HL-60 (cell line): ENCODE measurements around the gene HHAT.

Experiments used
- DNase-seq, 2 experiments: peaks; one replicate each; pipeline ENCODE4 v3.0.0-alpha.2; 2010 to 2020; ENCODE audit warnings: low read depth in 1 of 2, low spot score in 1 of 2
- H3K27ac ChIP-seq: fragments of 250-450 bp; sonication (Bioruptor Pico); replicated peaks from 2 replicates; pipeline ENCODE4 v1.5.1; 2020; ENCODE audit warnings: mild to moderate bottlenecking, moderate library complexity
- H3K27me3 ChIP-seq: fragments of 250-450 bp; sonication (Bioruptor Pico); 2 replicates; pipeline ENCODE4 v1.5.1; 2021; ENCODE audit warnings: mild to moderate bottlenecking, moderate library complexity; ENCODE audit not compliant: insufficient read depth, poor library complexity, severe bottlenecking
- H3K4me3 ChIP-seq: replicated peaks from 2 replicates; pipeline ENCODE4 v1.5.1; 2011; ENCODE audit warnings: mild to moderate bottlenecking, control low read depth, low read length; ENCODE audit not compliant: insufficient read depth
- CTCF ChIP-seq: IDR thresholded peaks from one replicate; pipeline ENCODE4 v1.5.1; 2011; ENCODE audit warnings: low read length, control low read depth, inconsistent platforms; ENCODE audit not compliant: insufficient read depth
- GABPA ChIP-seq: IDR thresholded peaks from 2 replicates; pipeline ENCODE4 v1.6.1; 2012; ENCODE audit warnings: low read depth
- POLR2AphosphoS5 ChIP-seq: IDR thresholded peaks from 2 replicates; pipeline ENCODE4 v1.6.1; 2012; ENCODE audit warnings: low read depth
- REST ChIP-seq: IDR thresholded peaks from 2 replicates; pipeline ENCODE4 v1.6.1; 2012; ENCODE audit warnings: low read depth; ENCODE audit not compliant: insufficient replicate concordance
- SPI1 ChIP-seq: IDR thresholded peaks from 2 replicates; pipeline ENCODE4 v1.6.1; 2012; ENCODE audit warnings: low read depth, mild to moderate bottlenecking, borderline replicate concordance

Gene HHAT

GRCh38 chr1:210407887-210408252 is 79.2 kb downstream of the HHAT start:
- TF ChIP-seq GABPA (no peak), SPI1 (no peak), REST (no peak), CTCF (no peak), POLR2AphosphoS5 (no peak)
- Histone ChIP-seq H3K27me3 (no peaks in the 10 kb centered on the region), H3K4me3 (no peak overlapping the region), H3K27ac (no peak overlapping the region)
- no peak for DNase-seq

GRCh38 chr1:210412240-210412639 is 83.5 kb downstream of the HHAT start:
- Histone ChIP-seq H3K27me3 (no peaks in the 10 kb centered on the region), H3K4me3 (no peak overlapping the region), H3K27ac (no peak overlapping the region)
- DNase-seq: no peak
- TF ChIP-seq POLR2AphosphoS5 (no peak), CTCF (no peak)

- no peak for DNase-seq
Measured at GRCh38 chr1:210413951-210414350, 85.2 kb downstream of the HHAT start.

GRCh38 chr1:210415846-210416448 is 87.2 kb downstream of the HHAT start:
- no peaks in the 10 kb centered on the region for H3K27me3 ChIP-seq
- no peak for DNase-seq
- H3K4me3 ChIP-seq: no peak overlapping the region
- TF ChIP-seq SPI1: no peak
- TF ChIP-seq GABPA: no peak
- TF ChIP-seq CTCF: no peak
- no peak for TF ChIP-seq POLR2AphosphoS5
- TF ChIP-seq REST: no peak
- no peak overlapping the region for H3K27ac ChIP-seq

More at GRCh38 chr1:210413951-210414350, 85.2 kb downstream of the HHAT start:
- TF ChIP-seq CTCF: no peak
- Histone ChIP-seq H3K4me3 (no peak overlapping the region), H3K27me3 (no peaks in the 10 kb centered on the region), H3K27ac (no peak overlapping the region)
